Osteocyte (in vitro differentiated cells): ENCODE data around the gene AFTPH. TPM values are rescaled to one million over a fixed set of nuclear protein-coding genes. Genes with fewer than 3 reads are reported as not detected.

Source experiments
- DNase-seq: peaks from one replicate; pipeline ENCODE4 v3.0.0; 2021; ENCODE audit warnings: mixed read lengths; ENCODE audit not compliant: unreplicated experiment; ENCODE audit errors: extremely low spot score
- H3K27ac Mint-ChIP-seq: one replicate; pipeline ENCODE4 v1.8.0; 2021; ENCODE audit warnings: mild to moderate bottlenecking, mixed read lengths; ENCODE audit not compliant: unreplicated experiment
- H3K27me3 Mint-ChIP-seq: one replicate; pipeline ENCODE4 v1.8.0; 2021; ENCODE audit warnings: mixed read lengths; ENCODE audit not compliant: unreplicated experiment
- H3K36me3 Mint-ChIP-seq: one replicate; pipeline ENCODE4 v1.8.0; 2021; ENCODE audit warnings: mixed read lengths; ENCODE audit not compliant: unreplicated experiment
- H3K4me1 Mint-ChIP-seq: one replicate; pipeline ENCODE4 v1.8.0; 2021; ENCODE audit warnings: mixed read lengths; ENCODE audit not compliant: unreplicated experiment
- H3K4me3 Mint-ChIP-seq: one replicate; pipeline ENCODE4 v1.8.0; 2021; ENCODE audit warnings: mild to moderate bottlenecking, moderate library complexity, mixed read lengths; ENCODE audit not compliant: unreplicated experiment
- H3K9me3 Mint-ChIP-seq: one replicate; pipeline ENCODE4 v1.8.0; 2021; ENCODE audit warnings: mixed read lengths; ENCODE audit not compliant: unreplicated experiment
- CTCF ChIP-seq: fragments of 200-600 bp; sonication (generic); IDR thresholded peaks from 2 replicates; pipeline ENCODE4 v1.5.0; 2021; ENCODE audit warnings: antibody characterized with exemption, mild to moderate bottlenecking, moderate library complexity
- total RNA-seq: library from RNA; stranded (reverse); gene quantifications from 2 replicates; pipeline ENCODE4 v1.2.1, GENCODE V29; 2021

AFTPH gene
- total RNA-seq, 1 donor from 2014 or later = 15.5 TPM

GRCh38 chr2:64601034-64601754, 77.1 kb downstream of the AFTPH start:
- H3K27ac Mint-ChIP-seq = no peak overlapping the region
- H3K9me3 Mint-ChIP-seq = peaks cover 12% of the 10 kb centered on the region
- peak; percentile 38 for DNase-seq
- peaks cover 3% of the 10 kb centered on the region for H3K36me3 Mint-ChIP-seq
- peaks cover 10% of the 10 kb centered on the region for H3K4me1 Mint-ChIP-seq
- H3K4me3 Mint-ChIP-seq = no peak overlapping the region
- no peaks in the 10 kb centered on the region for H3K27me3 Mint-ChIP-seq
- no peak for TF ChIP-seq CTCF

GRCh38 chr2:64601785-64602391, 77.8 kb downstream of the AFTPH start:
- H3K4me3 Mint-ChIP-seq = no peak overlapping the region
- peaks cover 3% of the 10 kb centered on the region for H3K36me3 Mint-ChIP-seq
- DNase-seq = peak; percentile 67
- no peaks in the 10 kb centered on the region for H3K27me3 Mint-ChIP-seq
- H3K27ac Mint-ChIP-seq = no peak overlapping the region
- no peak for TF ChIP-seq CTCF
- H3K9me3 Mint-ChIP-seq = peaks cover 12% of the 10 kb centered on the region
- peaks cover 10% of the 10 kb centered on the region for H3K4me1 Mint-ChIP-seq

- no peak for TF ChIP-seq CTCF
- peaks cover 3% of the 10 kb centered on the region for H3K36me3 Mint-ChIP-seq
- no peaks in the 10 kb centered on the region for H3K27me3 Mint-ChIP-seq
- peak; percentile 42 for DNase-seq
- H3K9me3 Mint-ChIP-seq = peaks cover 12% of the 10 kb centered on the region
- H3K4me3 Mint-ChIP-seq = no peak overlapping the region
- H3K27ac Mint-ChIP-seq = no peak overlapping the region
- peaks cover 10% of the 10 kb centered on the region for H3K4me1 Mint-ChIP-seq
Measured at GRCh38 chr2:64602436-64602835, 78.3 kb downstream of the AFTPH start.

- Mint-ChIP-seq H3K27me3 (no peaks in the 10 kb centered on the region), H3K4me3 (no peak overlapping the region), H3K9me3 (peaks cover 12% of the 10 kb centered on the region), H3K4me1 (peaks cover 12% of the 10 kb centered on the region), H3K36me3 (peaks cover 3% of the 10 kb centered on the region), H3K27ac (no peak overlapping the region)
- DNase-seq = peak; percentile 44
- TF ChIP-seq CTCF = no peak
Measured at GRCh38 chr2:64604155-64604554, 80.0 kb downstream of the AFTPH start.

- DNase-seq = peak; percentile 82
- peaks cover 3% of the 10 kb centered on the region for H3K36me3 Mint-ChIP-seq
- peaks cover 10% of the 10 kb centered on the region for H3K4me1 Mint-ChIP-seq
- H3K4me3 Mint-ChIP-seq = no peak overlapping the region
- H3K9me3 Mint-ChIP-seq = peaks cover 12% of the 10 kb centered on the region
- no peaks in the 10 kb centered on the region for H3K27me3 Mint-ChIP-seq
- no peak for TF ChIP-seq CTCF
- no peak overlapping the region for H3K27ac Mint-ChIP-seq
Measured at GRCh38 chr2:64605026-64605471, 80.9 kb downstream of the AFTPH start.
